K562 (cell line): ENCODE data around the gene HEMGN. TPM values are rescaled to one million over a fixed set of nuclear protein-coding genes. Genes with fewer than 3 reads are reported as not detected.
A peak's percentile ranks its signal among the peaks of the same experiment; 100 is the strongest.

ENCODE experiments used
- ARID1B ChIP-seq: fragments of 450-650 bp; IDR thresholded peaks from 2 replicates; pipeline ENCODE4 v1.6.1; 2016; ENCODE audit warnings: antibody characterized with exemption, mild to moderate bottlenecking, inconsistent platforms
- HDAC8 ChIP-seq: fragments of 450-650 bp; IDR thresholded peaks from 2 replicates; pipeline ENCODE4 v1.6.1; 2016; ENCODE audit warnings: mild to moderate bottlenecking, missing genetic modification characterization, moderate library complexity, missing compliant biosample characterization
- HNRNPUL1 ChIP-seq: fragments of 200-400 bp; formaldehyde crosslinking; IDR thresholded peaks from 2 replicates; pipeline ENCODE4 v1.6.1; 2017; ENCODE audit warnings: low read length
- MGA ChIP-seq: fragments of 450-650 bp; IDR thresholded peaks from 2 replicates; pipeline ENCODE4 v1.6.1; 2016; ENCODE audit warnings: mild to moderate bottlenecking, moderate library complexity
- NFIX ChIP-seq: fragments of 250-450 bp; sonication (Bioruptor Pico); IDR thresholded peaks from 2 replicates; pipeline ENCODE4 v1.4.0; 2020; ENCODE audit warnings: low read depth, mild to moderate bottlenecking, moderate library complexity
- U2AF2 ChIP-seq: fragments of 200-400 bp; formaldehyde crosslinking; optimal IDR thresholded peaks from 2 replicates; pipeline ENCODE3; 2017; ENCODE audit warnings: low read depth, mild to moderate bottlenecking, low read length
- ZHX1 ChIP-seq: fragments of 150-350 bp; conservative IDR thresholded peaks from 2 replicates; pipeline ENCODE4 v1.6.1; 2014; ENCODE audit warnings: low read length
- ZNF140 ChIP-seq: fragments of 250-450 bp; sonication (Bioruptor Pico); IDR thresholded peaks from 2 replicates; pipeline ENCODE4 v1.8.0; 2021; ENCODE audit warnings: moderate library complexity, mild to moderate bottlenecking, inconsistent platforms
- polyA plus RNA-seq, 8 experiments: library from polyadenylated mRNA; depleted of rRNA in 4 of 8; stranded (reverse) in 5 of 8; unstranded in 3 of 8; fragments of >200 nt; fragmentation: Nextera tagmentation in 2 of 8; fragmentation: Illumina TruSeq in 1 of 8; extraction: Ambion mirVana in 2 of 8; extraction: Trizol in 1 of 8; gene quantifications; 2 replicates each; pipeline versions ENCODE4 v1.2.1 to v1.2.3, GENCODE V29; 2011 to 2014; ENCODE audit warnings: inconsistent platforms in 1 of 8, missing spikeins in 1 of 8
- total RNA-seq, 7 experiments: library from RNA; depleted of rRNA in 6 of 7; stranded (reverse); fragments of >200 nt in 6 of 7; fragmentation: Illumina TruSeq in 2 of 7; extraction: Trizol in 2 of 7; gene quantifications; 2 replicates each; pipeline versions ENCODE4 v1.2.1 to v1.2.3, GENCODE V29; 2011 to 2021; ENCODE audit warnings: low replicate concordance in 1 of 7
- TF ChIP-seq, protein P1 (sequence below): fragments of 450-650 bp; IDR thresholded peaks from 2 replicates; pipeline ENCODE4 v1.6.1; 2017; ENCODE audit warnings: antibody characterized with exemption
- TF ChIP-seq, protein P2 (sequence below), 3 experiments: fragments of 200-800 bp in 1 of 3; sonication (Bioruptor generic) in 1 of 3; sonication (generic) in 1 of 3; formaldehyde crosslinking in 1 of 3; IDR thresholded peaks; 2 replicates each; pipeline versions ENCODE4 v1.6.1 to v1.8.0; 2016 to 2022; ENCODE audit warnings: mild to moderate bottlenecking in 2 of 3, missing compliant biosample characterization in 2 of 3, missing genetic modification characterization in 2 of 3, missing genetic modification reagents in 1 of 3

HEMGN gene
- total and polyA plus RNA-seq, 9 of the 15 experiments (the other 6 are each of a cell fraction or from before 2014, with no cell fraction given): 56.3 to 258 (median 137) TPM

GRCh38 chr9:97954550-97954989, 16.6 kb upstream of the HEMGN start (continued):
- TF ChIP-seq MGA (0 out of 2 replicates have a peak, but pooled peaks have one; percentile 28), HNRNPUL1 (no peak), NFIX (CRISPR knock-in tag) (no peak), ZHX1 (no peak), ARID1B (no peak), ZNF140 (CRISPR knock-in tag) (no peak), HDAC8 (no peak), U2AF2 (no peak)
- TF ChIP-seq, protein P1, sequence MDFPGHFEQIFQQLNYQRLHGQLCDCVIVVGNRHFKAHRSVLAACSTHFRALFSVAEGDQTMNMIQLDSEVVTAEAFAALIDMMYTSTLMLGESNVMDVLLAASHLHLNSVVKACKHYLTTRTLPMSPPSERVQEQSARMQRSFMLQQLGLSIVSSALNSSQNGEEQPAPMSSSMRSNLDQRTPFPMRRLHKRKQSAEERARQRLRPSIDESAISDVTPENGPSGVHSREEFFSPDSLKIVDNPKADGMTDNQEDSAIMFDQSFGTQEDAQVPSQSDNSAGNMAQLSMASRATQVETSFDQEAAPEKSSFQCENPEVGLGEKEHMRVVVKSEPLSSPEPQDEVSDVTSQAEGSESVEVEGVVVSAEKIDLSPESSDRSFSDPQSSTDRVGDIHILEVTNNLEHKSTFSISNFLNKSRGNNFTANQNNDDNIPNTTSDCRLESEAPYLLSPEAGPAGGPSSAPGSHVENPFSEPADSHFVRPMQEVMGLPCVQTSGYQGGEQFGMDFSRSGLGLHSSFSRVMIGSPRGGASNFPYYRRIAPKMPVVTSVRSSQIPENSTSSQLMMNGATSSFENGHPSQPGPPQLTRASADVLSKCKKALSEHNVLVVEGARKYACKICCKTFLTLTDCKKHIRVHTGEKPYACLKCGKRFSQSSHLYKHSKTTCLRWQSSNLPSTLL: no peak
- TF ChIP-seq, protein P2, sequence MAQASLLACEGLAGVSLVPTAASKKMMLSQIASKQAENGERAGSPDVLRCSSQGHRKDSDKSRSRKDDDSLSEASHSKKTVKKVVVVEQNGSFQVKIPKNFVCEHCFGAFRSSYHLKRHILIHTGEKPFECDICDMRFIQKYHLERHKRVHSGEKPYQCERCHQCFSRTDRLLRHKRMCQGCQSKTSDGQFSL (CRISPR knock-in tag; IDR thresholded peaks at IDR 0.05): peak; percentile 27; the same call in 1 of the 2 replicates
- TF ChIP-seq, protein P2 (tag; IDR thresholded peaks at IDR 0.05): no peak
